Measurements from ENCODE around the gene DMRT2.

Gene DMRT2

GRCh38 chr9:1047591-1048230 is 2.4 kb upstream of the DMRT2 start:
- DNase-seq, result peak in 2 of 4 experiments; percentile 7 to 11

- no peak for DNase-seq
These were observed 1.9 kb upstream of the DMRT2 start for GRCh38 chr9:1048231-1048619.

GRCh38 chr9:1048811-1049210 is 1.3 kb upstream of the DMRT2 start:
- peak in 3 of 4 experiments; percentile 11 to 30 (median 25) for DNase-seq

- DNase-seq, result no peak
These were observed 516 bp upstream of the DMRT2 start for GRCh38 chr9:1049641-1050040.

- no peak for DNase-seq
These were observed 1.0 kb downstream of the DMRT2 start for GRCh38 chr9:1051210-1051583.

- peak in 2 of 4 experiments; percentile 12 to 38 for DNase-seq
These were observed 1.6 kb downstream of the DMRT2 start for GRCh38 chr9:1051584-1052275.

- DNase-seq, result no peak
These were observed 2.5 kb downstream of the DMRT2 start for GRCh38 chr9:1052365-1053281.

GRCh38 chr9:1053282-1053621 is 3.1 kb downstream of the DMRT2 start:
- DNase-seq, result no peak

GRCh38 chr9:1053986-1054425 is 3.8 kb downstream of the DMRT2 start:
- no peak for DNase-seq

GRCh38 chr9:1055166-1055565 is 5.0 kb downstream of the DMRT2 start:
- no peak for DNase-seq

- DNase-seq, result no peak
These were observed 7.8 kb downstream of the DMRT2 start for GRCh38 chr9:1057910-1058309.

GRCh38 chr9:1058826-1059487 is 8.8 kb downstream of the DMRT2 start:
- no peak for DNase-seq

GRCh38 chr9:1065130-1065529 is 15.0 kb downstream of the DMRT2 start:
- DNase-seq, result no peak

GRCh38 chr9:1070692-1071091 is 20.5 kb downstream of the DMRT2 start:
- no peak for DNase-seq

GRCh38 chr9:1071730-1072129 is 21.6 kb downstream of the DMRT2 start:
- DNase-seq, result no peak

GRCh38 chr9:1073497-1073896 is 23.3 kb downstream of the DMRT2 start:
- DNase-seq, result no peak

- DNase-seq, result no peak
These were observed 27.5 kb downstream of the DMRT2 start for GRCh38 chr9:1077616-1078015.

- peak in 1 of 4 experiments; percentile 2 for DNase-seq
These were observed 33.3 kb downstream of the DMRT2 start for GRCh38 chr9:1083325-1083913.

- no peak for DNase-seq
These were observed 34.9 kb downstream of the DMRT2 start for GRCh38 chr9:1085086-1085485.

GRCh38 chr9:1086517-1086916 is 36.4 kb downstream of the DMRT2 start:
- DNase-seq, result no peak

GRCh38 chr9:1087120-1087881 is 37.1 kb downstream of the DMRT2 start:
- no peak for DNase-seq

GRCh38 chr9:1094749-1095148 is 44.6 kb downstream of the DMRT2 start:
- DNase-seq, result no peak

All from suppressor macrophage (primary cell).